Ureter (tissue), 1 donor: ENCODE measurements around the gene MYH14. TPM values are rescaled to one million over a fixed set of nuclear protein-coding genes. Genes with fewer than 3 reads are reported as not detected.

Experiments
- DNase-seq: peaks from one replicate; pipeline ENCODE4 v3.0.0-alpha.2; 2020; ENCODE audit warnings: low spot score
- total RNA-seq: library from RNA; stranded (reverse); gene quantifications from one replicate; pipeline ENCODE4 v1.2.4, GENCODE V29; 2023
- donor health status: DM: yes; HTN: yes; CAD: no.

Gene MYH14
- total RNA-seq: 134 TPM

- peak; percentile 92 for DNase-seq
These were observed at the start of gene MYH14 for GRCh38 chr19:50203281-50204080. Gene MYH14 (plus strand): TSS chr19:50203622. CDS start chr19:50210366, 6,744 bp downstream.

- no peak for DNase-seq
These were observed 48.9 kb upstream of the MYH14 start for GRCh38 chr19:50154529-50154928.

- no peak for DNase-seq
These were observed 47.8 kb upstream of the MYH14 start for GRCh38 chr19:50155520-50156109.

- no peak for DNase-seq
These were observed 44.8 kb upstream of the MYH14 start for GRCh38 chr19:50158577-50158976.

GRCh38 chr19:50159078-50159477, 44.3 kb upstream of the MYH14 start:
- DNase-seq: no peak

GRCh38 chr19:50162988-50163387, 40.4 kb upstream of the MYH14 start, which contains the start of gene IZUMO2:
Gene IZUMO2 (minus strand): TSS chr19:50163281. CDS start chr19:50163194, 87 bp downstream.
- DNase-seq: no peak

- DNase-seq: peak; percentile 57
These were observed 36.1 kb upstream of the MYH14 start for GRCh38 chr19:50167314-50167721.

- no peak for DNase-seq
These were observed 31.7 kb upstream of the MYH14 start for GRCh38 chr19:50171752-50172151.

GRCh38 chr19:50172726-50173125, 30.7 kb upstream of the MYH14 start:
- no peak for DNase-seq

- peak; percentile 58 for DNase-seq
These were observed 30.3 kb upstream of the MYH14 start for GRCh38 chr19:50173127-50173526.

GRCh38 chr19:50174100-50174793, 29.2 kb upstream of the MYH14 start:
- DNase-seq: no peak

- no peak for DNase-seq
These were observed 27.5 kb upstream of the MYH14 start for GRCh38 chr19:50175924-50176323.

- DNase-seq: no peak
These were observed 26.6 kb upstream of the MYH14 start for GRCh38 chr19:50176775-50177174.

GRCh38 chr19:50178320-50178719, 25.1 kb upstream of the MYH14 start:
- no peak for DNase-seq

GRCh38 chr19:50178859-50179537, 24.4 kb upstream of the MYH14 start:
- DNase-seq: no peak

- no peak for DNase-seq
These were observed 22.3 kb upstream of the MYH14 start for GRCh38 chr19:50181121-50181520.

- DNase-seq: no peak
These were observed 19.2 kb upstream of the MYH14 start for GRCh38 chr19:50184196-50184595.

- no peak for DNase-seq
These were observed 15.5 kb upstream of the MYH14 start for GRCh38 chr19:50187937-50188336.

- no peak for DNase-seq
These were observed 14.1 kb upstream of the MYH14 start for GRCh38 chr19:50189331-50189730.

- DNase-seq: peak; percentile 70
These were observed 13.0 kb upstream of the MYH14 start for GRCh38 chr19:50190439-50190891.

- DNase-seq: no peak
These were observed 12.2 kb upstream of the MYH14 start for GRCh38 chr19:50191216-50191615.
